ENCODE data around the gene PRSS33. TPM values are rescaled to one million over a fixed set of nuclear protein-coding genes. Genes with fewer than 3 reads are reported as not detected.

The PRSS33 gene
- total RNA-seq, 1 donor from 2014 or later: not detected

DNA sequence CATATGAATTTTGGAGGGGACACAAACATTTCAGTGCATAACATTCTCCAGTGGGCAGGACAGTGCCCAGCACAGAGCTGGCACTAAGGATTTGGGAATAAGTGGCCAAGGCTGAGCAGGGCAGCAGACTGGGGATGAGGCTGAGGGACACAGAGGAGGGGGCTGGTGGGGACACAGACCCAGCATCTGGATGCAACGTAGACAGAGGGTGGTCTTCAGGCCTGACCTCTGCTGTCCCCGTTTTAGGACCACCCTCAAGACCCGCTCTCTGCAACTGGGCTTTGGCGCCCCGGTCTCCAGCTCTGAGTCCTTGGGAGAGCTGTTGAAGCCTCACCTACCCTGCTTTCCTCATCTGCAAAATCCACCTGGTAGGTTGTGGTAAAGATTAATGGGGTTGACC, 3.3 kb upstream of the PRSS33 start:
- no peak for DNase-seq
- H3K4me3 Mint-ChIP-seq: no peak overlapping the region
- POLR2A ChIA-PET: no interaction called here
- peaks cover 51% of the 10 kb centered on the region for H3K27me3 Mint-ChIP-seq
- intact Hi-C loops (cut with micrococcal nuclease): no loop called here
- peaks cover 4% of the 10 kb centered on the region for H3K4me1 Mint-ChIP-seq
- TF ChIP-seq, protein P1, sequence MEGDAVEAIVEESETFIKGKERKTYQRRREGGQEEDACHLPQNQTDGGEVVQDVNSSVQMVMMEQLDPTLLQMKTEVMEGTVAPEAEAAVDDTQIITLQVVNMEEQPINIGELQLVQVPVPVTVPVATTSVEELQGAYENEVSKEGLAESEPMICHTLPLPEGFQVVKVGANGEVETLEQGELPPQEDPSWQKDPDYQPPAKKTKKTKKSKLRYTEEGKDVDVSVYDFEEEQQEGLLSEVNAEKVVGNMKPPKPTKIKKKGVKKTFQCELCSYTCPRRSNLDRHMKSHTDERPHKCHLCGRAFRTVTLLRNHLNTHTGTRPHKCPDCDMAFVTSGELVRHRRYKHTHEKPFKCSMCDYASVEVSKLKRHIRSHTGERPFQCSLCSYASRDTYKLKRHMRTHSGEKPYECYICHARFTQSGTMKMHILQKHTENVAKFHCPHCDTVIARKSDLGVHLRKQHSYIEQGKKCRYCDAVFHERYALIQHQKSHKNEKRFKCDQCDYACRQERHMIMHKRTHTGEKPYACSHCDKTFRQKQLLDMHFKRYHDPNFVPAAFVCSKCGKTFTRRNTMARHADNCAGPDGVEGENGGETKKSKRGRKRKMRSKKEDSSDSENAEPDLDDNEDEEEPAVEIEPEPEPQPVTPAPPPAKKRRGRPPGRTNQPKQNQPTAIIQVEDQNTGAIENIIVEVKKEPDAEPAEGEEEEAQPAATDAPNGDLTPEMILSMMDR (IDR thresholded peaks at IDR 0.05): no peak
- no peaks in the 10 kb centered on the region for H3K36me3 Mint-ChIP-seq (ENCODE audit: low read depth)
- CTCF ChIA-PET: no interaction called here
- no peak overlapping the region for H3K27ac Mint-ChIP-seq
- no peaks in the 10 kb centered on the region for H3K9me3 Mint-ChIP-seq
- ATAC-seq (ENCODE audit: low read depth): no peak

DNA sequence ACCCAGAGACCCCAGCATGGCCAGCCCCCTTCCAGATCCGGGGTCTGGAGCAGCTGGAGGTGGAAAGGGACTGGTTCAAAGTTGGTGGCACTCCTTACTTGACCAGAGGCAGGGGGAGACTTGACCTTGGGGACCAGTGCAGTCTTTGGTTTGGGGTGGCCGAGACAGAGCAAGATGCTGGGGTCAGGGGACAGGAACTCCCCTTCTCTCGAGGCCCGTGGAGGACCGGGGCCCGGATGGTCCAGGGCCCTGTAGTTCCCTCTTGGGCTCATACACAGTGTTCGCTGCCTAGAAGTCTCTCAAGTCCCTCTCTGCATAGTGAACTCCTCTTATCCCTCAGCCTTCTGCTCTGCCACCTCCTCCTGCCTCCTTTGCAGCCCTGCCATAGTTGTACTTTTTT, 601 bp upstream of the PRSS33 start:
- ChIA-PET CTCF (no interaction called here), POLR2A (interaction anchor here (0.7 kb wide), 1 partner anchor 10 kb away, joined by 3 read pairs; no protein-coding TSS in a partner anchor)
- DNase-seq (no peak), ATAC-seq (ENCODE audit: low read depth) (no peak)
- TF ChIP-seq, protein P1 (IDR thresholded peaks at IDR 0.05): no peak
- Mint-ChIP-seq H3K27ac (no peak overlapping the region), H3K36me3 (ENCODE audit: low read depth) (no peaks in the 10 kb centered on the region), H3K4me3 (no peak overlapping the region), H3K9me3 (no peaks in the 10 kb centered on the region), H3K27me3 (peaks cover 39% of the 10 kb centered on the region), H3K4me1 (peaks cover 7% of the 10 kb centered on the region)
- intact Hi-C loops (cut with micrococcal nuclease): no loop called here

DNA sequence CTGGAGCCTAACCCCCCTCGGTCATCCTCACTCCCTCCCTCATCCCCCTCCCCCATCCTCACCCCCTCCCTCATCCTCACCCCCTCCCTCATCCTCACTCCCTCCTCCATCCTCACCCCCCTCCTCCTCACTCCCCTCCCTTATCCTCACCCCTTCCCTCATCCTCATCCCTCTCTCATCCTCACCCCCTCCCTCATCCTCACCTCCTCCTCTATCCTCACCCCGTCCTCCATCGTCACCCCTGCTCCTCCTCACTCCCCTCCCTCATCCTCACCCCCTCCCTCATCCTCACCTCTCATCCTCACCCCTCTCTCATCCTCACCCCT, 571 bp downstream of the PRSS33 start:
- DNase-seq: no peak
- intact Hi-C loops (cut with micrococcal nuclease): no loop called here
- Mint-ChIP-seq H3K9me3 (no peaks in the 10 kb centered on the region), H3K4me1 (peaks cover 7% of the 10 kb centered on the region), H3K4me3 (no peak overlapping the region), H3K27ac (no peak overlapping the region), H3K27me3 (peaks cover 31% of the 10 kb centered on the region), H3K36me3 (ENCODE audit: low read depth) (no peaks in the 10 kb centered on the region)
- ChIA-PET CTCF (no interaction called here), POLR2A (no interaction called here)
- TF ChIP-seq, protein P1 (IDR thresholded peaks at IDR 0.05): no peak
- no peak for ATAC-seq (ENCODE audit: low read depth)

DNA sequence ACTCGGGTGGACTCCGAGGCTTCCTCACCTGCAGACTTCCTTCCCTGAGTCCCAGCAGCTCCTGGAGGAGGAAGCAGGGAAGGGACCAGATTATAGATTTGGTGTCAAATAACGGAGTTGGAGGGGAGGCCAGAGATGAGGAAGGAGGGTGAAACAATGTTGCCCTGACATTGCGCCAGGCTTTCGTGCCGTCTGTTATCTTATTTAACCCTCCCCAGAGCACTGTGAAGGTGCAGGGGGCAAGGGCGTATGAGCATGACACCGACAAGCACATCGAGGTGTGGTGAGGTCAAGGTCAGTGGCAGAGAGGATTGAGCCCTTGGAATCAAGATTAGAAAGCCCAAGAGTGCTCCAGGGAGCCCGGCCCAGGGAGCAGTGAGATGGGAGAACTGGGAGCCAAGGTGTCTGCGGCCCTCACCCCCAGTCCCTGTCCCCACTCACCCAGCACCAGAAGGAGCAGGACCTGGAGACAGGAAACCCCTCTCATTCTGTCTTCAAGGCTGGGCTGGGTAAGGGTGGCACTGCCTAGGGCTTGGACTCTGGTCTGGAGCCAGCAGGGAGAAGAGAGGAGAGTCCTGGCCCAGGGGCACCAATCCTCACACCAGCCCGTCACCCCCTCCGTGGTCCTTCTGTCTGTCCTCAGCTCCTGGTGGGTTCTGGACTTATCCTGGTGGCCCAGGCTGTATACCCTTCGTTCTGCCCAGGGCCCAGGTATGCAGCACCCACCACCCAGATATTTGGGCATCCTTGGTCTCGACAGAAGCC, 1.1 kb downstream of the PRSS33 start:
- DNase-seq (no peak), ATAC-seq (ENCODE audit: low read depth) (no peak)
- intact Hi-C loops (cut with micrococcal nuclease): no loop called here
- H3K27me3 Mint-ChIP-seq: peaks cover 31% of the 10 kb centered on the region
- H3K27ac Mint-ChIP-seq: no peak overlapping the region
- CTCF ChIA-PET: no interaction called here
- TF ChIP-seq, protein P1 (IDR thresholded peaks at IDR 0.05): no peak
- POLR2A ChIA-PET: interaction anchor here (1.5 kb wide), 1 partner anchor 9 kb away, joined by 4 read pairs; the partner anchor contains the start of gene ELOB
- H3K9me3 Mint-ChIP-seq: no peaks in the 10 kb centered on the region
- H3K4me1 Mint-ChIP-seq: peaks cover 7% of the 10 kb centered on the region
- peak overlapping the region; percentile 35 for H3K4me3 Mint-ChIP-seq
- H3K36me3 Mint-ChIP-seq (ENCODE audit: low read depth): no peaks in the 10 kb centered on the region

DNA sequence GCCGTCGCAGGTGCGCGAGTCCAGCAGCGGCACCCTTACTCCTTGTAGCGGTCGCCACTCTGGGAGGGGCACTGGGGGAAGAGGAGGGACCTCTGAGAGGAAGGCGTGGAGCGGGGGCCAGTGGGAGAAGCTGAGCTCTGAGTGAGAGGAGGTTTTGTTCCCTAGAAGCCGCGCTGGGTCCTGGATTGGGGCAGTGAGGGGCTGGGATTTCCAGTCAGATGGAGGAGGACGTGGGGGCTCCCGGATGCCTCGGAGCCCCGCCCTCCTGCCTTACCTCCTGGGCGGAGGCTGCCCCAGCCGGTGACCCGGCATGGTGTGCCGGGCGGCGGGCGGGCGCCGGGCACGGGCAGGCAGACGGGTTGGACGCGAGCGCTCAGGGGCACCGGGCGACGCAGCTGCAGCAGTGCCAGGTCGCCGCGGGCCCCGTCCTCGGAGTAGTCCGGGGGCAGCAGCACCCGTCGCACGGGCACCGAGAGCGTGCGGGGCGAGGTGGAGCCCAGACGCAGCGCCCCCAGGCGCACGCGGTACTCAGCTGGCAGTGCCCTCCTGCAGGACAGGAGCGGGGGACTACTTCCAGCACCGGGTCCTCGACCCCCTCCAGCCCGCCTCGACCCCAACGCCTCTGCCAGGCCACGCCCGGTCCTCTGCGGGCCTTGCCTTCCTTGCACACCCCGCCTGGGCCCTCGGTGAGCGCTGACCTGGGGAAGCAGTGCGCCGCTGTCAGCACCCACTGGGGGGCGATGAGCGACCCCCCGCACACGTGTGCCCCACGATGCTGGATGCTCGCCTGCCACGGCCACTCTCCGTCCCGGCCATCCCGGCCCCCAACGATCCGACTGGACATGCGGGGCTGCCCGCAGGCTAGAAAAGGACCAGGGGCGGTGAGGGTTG, 2.0 kb downstream of the PRSS33 start:
- intact Hi-C loops (cut with micrococcal nuclease): no loop called here
- POLR2A ChIA-PET: interaction anchor here (1.5 kb wide), 1 partner anchor 8 kb away, joined by 4 read pairs; the partner anchor contains the start of gene ELOB
- peak; percentile 66 for ATAC-seq (ENCODE audit: low read depth)
- Mint-ChIP-seq H3K36me3 (ENCODE audit: low read depth) (no peaks in the 10 kb centered on the region), H3K4me1 (peaks cover 7% of the 10 kb centered on the region), H3K9me3 (no peaks in the 10 kb centered on the region), H3K27ac (no peak overlapping the region), H3K4me3 (peak overlapping the region; percentile 79), H3K27me3 (peaks cover 25% of the 10 kb centered on the region)
- CTCF ChIA-PET: no interaction called here
- TF ChIP-seq, protein P1 (IDR thresholded peaks at IDR 0.05): no peak
- peak; percentile 42 for DNase-seq

Data from activated B cell treated with CpG ODN at 0.5 μM for 24 hours (primary cell).